Left lobe of liver (tissue), 2 donors: ENCODE measurements around the gene BBLN. TPM values are rescaled to one million over a fixed set of nuclear protein-coding genes. Genes with fewer than 3 reads are reported as not detected.

Experiments used
- ATAC-seq: fragments of 200-7000 bp; cut with Tn5 transposase; one replicate; pipeline ENCODE4 v1.9.1; 2020; ENCODE audit warnings: mild to moderate bottlenecking, moderate library complexity
- DNase-seq: peaks from one replicate; pipeline ENCODE4 v3.0.0-alpha.2; 2020; ENCODE audit warnings: low spot score
- total RNA-seq: library from RNA; stranded (reverse); gene quantifications from one replicate; pipeline ENCODE4 v1.2.1, GENCODE V29; 2021
- donor health status: DM: no; HTN: no; CAD: no; lungs with moderate emphysema.
- donor health status: DM: no; HTN: yes; CAD: no.

The BBLN gene
- total RNA-seq, 1 donor from 2014 or later = 20.8 TPM

DNA sequence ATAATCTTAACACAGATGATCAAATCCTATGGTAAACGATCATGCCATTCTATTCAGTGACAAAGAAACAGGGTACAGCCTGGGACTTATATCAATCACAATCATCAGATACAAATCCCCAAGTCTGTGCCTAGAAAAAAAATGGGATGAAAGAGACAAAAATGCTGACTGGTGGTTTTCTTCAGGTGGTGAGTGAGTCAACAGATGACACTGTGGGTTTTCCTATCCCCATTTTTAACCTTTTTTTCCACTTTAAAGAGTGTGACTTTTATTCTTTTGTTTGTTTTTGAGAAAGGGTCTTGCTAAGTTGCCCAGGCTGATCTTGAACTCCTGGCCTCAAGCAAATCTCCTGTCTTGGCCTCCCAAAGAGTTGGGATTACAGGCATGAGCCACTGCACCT, 28.1 kb downstream of the BBLN start:
- ATAC-seq (no peak), DNase-seq (no peak)

DNA sequence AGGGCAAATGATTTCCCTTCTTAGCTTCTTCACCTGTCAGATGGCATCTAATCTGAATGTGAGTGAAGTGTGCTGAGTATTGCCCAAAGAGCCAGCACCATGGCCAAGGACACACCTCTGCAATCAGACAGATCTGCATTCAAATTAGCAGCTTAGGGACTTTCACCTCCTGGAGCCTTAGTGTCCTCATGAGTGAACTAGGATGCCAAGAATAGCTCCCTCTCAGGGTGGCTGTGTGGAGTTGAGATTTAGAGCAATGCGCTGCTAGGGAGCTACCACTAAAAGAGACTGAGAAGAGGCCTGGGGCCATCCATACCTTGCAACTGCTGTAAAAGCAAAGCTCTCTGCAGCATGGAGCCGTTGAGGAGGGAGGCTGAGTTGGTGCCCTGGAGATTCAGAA, 29.9 kb downstream of the BBLN start:
- ATAC-seq (peak; percentile 8), DNase-seq (no peak)

DNA sequence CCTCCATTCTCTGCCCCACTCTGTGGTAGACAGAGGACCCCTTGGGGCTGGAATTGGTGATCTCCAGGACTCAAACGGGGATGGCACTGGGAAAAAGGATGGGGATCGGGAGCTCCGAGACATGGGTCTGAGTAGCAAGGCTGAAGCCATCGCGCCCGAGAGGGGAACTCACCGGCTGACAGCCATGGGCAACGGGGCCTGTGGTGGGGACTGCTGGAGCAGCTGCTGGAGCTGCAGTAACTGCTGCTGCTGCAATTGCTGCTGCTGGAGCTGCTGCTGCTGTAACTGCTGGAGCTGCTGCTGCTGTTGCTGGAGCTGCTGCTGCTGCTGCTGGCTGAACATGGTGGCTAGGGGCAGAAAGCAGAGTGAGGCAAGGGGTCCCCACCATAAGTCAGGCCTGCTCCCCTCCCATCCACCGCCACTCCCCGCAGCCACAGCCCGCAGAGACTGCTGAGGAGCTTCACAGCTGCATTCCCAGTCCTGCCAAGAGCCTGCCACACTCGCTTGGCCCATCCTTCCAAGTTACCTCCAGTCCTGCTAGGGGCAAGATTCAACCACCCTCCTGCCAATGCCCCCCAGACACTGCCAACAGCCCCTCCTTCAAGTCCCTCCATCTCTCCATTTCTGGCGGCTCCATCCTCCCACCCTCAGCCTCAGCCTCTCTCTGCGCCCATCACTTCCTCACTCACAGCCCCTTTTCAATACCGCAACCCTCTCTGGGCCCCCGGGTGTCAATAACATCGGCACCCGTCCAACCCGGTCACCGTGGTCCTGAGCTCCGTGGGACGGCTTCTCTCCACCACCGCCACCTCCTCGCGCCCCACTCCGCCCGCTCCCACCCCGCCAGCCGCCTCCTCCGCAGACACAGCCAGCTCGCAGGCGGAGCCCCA, 30.7 kb downstream of the BBLN start:
- peak; percentile 66 for DNase-seq
- peak; percentile 5 for ATAC-seq

DNA sequence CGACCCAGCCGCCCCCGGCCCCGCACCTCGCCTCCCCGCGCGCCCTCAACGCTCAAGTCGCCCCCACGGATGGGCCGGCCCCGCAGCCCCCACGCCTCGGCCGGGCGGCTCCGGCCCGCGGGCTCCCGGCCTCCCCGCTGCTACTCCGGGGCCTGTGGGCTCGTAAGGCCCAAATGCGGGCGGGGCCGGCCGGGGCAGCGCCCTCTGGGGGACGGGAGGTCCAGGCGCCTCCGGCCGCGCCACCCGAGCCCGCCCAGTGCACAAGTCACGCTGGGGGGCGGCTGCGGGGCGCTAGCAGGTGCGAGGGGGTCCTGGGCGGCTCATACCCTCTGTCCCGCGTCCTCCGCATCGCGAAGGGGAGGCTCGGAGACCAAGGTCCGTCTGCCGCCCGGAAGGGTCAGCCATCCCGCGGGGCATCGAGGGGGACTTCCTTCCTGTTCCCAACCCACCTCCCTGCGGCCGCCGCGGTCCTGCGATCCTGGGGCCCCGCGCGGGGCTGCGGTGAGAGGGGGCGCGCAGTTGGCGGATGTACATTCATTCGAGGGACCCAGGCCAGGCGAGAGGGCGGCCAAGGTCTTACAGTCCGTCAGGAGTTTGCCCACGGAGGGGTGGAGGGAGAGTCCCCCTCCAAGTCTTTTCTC, 31.5 kb downstream of the BBLN start, which contains the start of gene CIZ1:
CIZ1 (minus strand) TSS at position 167 of the 641 bp plus-strand sequence. CDS start 715 bp downstream, outside the sequence.
- DNase-seq (peak; percentile 77), ATAC-seq (peak; percentile 91)

DNA sequence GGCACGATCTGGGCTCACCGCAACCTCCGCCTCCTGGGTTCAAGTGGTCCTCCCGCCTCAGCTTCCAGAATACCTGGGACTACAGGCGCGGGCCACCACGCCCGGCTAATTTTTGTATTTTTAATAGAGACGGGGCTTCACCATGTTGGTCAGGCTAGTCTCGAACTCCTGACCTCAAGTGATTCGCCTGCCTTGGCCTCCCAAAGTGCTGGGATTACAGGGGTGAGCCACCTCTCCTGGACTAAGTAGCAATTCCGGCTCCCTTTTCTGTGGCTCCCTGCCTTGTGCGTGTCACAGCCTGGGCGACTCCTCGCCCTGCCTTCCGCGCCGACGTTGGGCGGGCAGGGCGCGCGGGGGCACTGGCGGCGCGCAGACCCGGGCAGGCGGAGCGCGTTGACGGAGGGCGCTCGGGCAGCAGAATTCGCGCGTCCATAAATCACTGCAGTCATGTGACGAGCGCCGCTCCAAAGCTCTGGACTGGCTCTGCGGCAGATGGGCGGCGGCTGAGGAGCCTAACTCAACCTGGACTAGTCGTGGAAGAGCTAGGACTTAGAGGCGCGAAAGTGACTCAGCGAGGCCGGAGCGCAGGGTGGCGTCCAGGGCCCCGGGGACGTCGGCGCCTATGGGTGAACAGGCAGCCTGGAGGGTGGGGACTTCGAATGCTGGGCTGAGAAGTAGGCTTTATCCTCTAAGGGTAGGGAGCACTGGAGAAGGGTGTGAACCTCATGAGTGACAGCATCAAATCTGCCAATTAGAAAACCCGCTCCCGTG, 32.7 kb downstream of the BBLN start:
- DNase-seq = peak; percentile 82
- ATAC-seq = peak; percentile 80

DNA sequence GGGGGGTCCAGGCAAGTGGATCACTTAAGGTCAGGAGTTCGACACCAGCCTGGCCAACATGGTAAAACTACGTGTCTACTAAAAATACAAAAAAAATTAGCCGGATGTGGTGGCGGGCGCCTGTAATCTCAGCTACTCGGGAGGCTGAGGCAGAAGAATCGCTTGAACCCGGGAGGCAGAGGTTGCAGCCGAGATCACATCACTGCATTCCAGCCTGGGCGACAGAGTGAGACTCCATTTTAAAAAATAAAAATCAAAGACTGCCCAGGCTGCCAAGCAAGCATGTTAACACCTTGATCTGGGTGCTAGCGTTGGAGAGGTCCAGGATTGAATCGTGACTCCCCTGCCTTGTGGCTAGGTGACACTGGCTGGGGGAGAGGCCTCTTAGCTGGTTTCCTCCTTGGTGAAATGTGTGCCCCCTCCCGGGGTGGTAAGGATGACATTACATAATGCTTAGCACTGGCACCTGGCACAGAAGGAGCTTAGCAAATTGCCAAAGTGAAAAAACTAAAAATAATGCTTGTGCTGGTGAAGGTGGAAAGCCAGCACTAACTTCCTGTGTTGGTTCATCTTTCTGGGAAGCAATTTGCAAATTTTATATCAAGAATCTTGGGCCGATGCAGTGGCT, 33.5 kb downstream of the BBLN start:
- DNase-seq (no peak), ATAC-seq (no peak)

DNA sequence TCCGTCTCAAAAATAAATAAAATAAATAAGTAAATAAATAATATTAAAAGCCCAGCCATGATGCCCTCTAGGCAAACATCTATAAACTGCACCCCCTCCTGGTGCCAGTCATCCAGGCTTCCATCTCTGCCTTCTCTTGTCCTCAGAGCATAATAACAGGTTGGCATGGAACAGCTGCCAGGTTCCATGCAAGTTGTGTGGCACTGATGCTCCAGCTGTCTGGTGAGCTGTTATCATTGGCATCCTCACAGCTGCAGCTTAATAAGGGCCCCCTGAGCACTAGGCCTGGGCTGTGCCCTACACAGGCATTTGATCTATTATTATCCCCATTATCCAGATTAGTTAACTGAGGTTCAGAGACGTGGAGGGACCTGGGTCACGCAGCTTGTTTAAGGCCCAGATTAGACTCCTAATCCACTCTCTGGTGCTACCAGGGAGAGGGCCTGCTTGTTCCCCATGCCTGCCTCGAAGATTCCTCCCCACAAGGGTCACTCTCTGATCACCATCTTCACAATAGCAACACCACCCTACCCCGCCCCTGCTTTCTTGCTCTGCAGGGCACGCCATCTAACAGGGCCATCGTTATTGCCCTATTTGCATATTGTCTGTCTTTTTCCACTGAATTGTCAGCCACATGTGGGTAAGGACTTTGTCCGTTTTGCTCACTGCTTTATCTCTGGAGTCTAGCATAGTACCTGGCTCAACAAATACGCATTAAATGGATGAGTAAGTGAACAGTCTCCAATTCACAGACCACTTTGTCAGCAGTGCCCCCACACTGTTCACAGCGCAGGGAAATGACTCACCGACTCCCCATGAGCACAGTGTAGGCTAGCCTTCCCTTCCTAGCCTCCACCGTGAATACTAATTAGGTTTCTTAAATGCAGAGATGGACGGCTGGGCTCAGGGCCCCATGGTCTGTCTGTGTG, 41.6 kb downstream of the BBLN start:
- ATAC-seq (no peak), DNase-seq (no peak)

DNA sequence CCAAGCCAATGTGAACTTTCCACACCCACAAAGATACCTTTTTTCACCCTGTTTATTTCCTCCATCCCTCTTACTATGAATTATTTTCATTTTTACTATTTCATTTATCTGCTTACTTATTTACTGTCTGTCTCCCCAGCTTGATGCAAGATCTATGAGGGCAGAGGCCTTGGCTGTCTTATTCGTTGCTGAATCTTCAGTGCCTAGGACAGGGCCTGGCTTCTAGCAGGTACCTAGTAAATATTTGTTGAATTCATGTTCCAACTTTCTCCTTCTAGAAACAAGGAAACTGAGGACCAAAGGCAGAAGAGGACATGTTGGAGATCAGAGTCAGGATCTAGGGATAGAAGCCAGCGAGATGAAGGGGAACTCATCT, 42.6 kb downstream of the BBLN start:
- DNase-seq (no peak), ATAC-seq (no peak)

DNA sequence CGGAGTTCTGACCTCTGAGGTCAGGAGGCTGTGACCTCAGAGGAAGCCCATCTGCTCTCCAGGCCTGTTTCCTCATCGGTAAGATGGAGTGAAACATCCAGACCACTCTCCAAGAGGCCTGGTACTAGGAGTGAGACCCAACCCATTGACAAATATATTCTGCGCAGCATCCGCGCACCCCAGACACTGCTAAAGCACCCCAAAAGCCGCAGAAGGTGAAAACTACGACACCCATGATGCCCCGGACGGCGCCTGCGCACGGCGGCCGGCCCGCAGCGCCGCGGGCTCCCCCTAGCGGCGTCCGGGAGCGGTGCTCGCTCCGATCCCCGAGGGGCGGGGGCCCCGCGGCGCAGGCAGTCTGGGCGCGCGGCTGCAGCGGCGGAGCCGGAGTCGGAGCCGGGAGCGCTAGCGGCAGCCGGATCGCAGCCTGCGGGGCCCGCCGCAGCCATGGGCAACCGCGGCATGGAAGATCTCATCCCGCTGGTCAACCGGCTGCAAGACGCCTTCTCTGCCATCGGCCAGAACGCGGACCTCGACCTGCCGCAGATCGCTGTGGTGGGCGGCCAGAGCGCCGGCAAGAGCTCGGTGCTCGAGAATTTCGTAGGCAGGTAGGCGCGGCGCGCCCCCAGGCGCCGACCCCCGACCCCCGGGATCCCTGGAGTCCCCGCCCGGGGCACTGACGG, 43.1 kb downstream of the BBLN start, which contains the start of gene DNM1:
DNM1 (plus strand) TSS at position 356 of the 683 bp plus-strand sequence; CDS start at position 448, 92 bp downstream.
- ATAC-seq = peak; percentile 96
- DNase-seq = no peak

DNA sequence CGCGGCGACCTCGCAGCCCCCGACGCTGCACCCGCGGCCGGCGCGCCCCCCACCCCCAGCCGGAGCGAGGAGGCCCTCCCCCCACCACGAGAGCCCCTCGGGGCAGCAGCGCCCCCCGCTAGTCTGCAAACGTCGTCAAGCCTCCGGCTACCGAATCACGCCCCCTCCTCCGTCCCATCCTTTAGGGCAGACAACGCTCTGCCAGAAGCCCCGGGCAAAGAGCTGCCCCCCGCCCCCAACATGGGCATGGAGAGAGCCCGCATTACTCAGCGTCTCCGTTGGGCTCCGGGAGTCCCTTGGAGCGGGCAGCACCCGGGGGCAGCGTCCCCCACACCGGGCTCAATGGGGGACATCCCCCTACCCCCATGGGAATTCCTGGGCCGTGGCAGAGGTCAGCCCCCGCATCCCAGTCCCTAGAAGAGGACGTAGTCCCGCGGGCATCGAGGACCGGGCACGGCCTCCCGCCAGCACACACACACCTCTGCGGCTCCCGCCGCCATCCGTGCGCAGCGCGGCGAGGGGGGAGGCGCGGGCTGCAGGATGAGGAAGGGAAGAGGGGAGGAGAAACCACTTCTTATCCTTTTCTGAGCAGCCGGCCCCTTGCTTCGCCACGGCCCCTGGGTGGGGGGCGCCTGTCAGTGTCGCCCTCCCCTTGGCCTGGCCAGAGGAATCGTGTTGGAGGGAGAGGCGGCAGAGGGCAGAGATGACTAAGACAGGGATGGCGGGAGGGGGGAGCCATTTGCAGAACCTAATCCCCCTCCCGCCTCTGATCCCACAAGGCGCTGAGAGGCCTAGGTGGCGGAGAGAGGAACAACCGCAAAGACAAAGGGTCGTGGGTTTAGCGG, 43.9 kb downstream of the BBLN start:
- ATAC-seq = peak; percentile 27

DNA sequence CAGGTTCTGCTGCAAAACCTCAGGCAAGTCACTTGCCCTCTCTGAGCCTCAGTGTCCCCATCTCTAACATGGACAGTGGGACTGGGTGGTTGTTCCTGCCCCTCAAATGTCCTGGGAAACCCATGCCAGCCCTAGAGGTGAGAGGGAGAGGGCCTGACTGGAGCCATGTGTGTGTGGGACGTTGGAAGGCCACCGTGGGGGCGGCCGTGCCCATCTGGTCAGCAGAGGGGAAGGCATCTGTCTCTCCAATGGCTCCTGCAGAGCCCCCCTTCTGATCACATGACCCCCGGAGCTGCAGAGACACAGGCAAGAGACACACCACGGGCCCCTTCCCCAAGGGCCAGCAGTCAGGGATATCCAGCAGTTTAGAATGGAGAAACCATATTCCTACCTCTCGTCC, 44.8 kb downstream of the BBLN start:
- DNase-seq = no peak
- ATAC-seq = no peak

More for the DNA sequence above, 43.9 kb downstream of the BBLN start:
- no peak for DNase-seq

DNA sequence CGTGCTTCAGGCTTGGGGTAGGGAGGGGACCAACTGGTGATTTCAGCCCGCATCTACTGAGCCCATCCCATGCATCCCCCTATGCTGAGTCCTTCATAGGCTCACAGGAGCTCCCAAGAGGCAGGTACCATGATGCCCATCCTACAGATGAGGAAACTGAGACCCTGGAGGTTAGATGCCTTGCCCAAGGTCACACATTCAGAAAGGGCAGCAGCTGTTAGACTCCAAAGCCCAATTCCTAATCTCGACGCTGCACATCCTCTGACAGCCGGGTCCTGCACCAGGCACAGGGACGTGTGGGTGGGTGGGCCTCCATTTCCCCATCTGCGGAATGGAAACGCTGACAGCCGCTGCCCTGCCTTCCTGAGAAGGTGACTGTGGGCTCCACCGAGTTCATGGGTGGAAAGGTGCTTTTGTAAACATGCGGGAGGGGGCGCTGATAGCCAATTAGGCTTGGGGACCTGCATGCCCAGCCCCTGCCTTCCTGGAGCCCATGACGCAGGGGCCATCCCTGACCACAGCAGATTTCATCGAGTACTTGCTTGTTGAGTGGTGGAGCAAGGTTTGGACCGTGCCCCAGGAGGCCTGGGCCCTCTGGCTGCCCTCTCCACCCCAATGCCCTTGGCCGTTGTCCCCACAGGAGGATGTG, 45.4 kb downstream of the BBLN start:
- DNase-seq = no peak
- ATAC-seq = peak; percentile 31

DNA sequence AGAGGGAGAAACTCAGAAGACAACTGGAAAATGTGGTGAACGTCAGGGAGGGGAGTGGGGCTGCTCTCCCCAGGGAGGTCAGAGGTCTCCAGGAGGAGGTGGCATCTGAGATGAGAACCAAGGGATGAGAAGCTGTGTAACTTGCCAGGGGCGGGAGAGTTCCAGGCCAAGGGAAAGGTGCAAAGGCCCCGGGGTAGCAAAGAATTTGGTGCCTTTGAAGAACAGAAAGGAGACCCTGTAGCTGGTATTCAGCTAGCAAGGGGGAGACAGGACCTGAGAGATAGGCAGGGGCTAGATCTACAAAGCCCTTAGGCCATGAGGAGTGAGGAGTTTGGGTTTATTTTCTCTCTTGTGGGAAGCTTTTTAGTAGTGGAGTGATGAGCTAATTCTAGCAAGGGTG, 46.4 kb downstream of the BBLN start:
- ATAC-seq (no peak), DNase-seq (no peak)

DNA sequence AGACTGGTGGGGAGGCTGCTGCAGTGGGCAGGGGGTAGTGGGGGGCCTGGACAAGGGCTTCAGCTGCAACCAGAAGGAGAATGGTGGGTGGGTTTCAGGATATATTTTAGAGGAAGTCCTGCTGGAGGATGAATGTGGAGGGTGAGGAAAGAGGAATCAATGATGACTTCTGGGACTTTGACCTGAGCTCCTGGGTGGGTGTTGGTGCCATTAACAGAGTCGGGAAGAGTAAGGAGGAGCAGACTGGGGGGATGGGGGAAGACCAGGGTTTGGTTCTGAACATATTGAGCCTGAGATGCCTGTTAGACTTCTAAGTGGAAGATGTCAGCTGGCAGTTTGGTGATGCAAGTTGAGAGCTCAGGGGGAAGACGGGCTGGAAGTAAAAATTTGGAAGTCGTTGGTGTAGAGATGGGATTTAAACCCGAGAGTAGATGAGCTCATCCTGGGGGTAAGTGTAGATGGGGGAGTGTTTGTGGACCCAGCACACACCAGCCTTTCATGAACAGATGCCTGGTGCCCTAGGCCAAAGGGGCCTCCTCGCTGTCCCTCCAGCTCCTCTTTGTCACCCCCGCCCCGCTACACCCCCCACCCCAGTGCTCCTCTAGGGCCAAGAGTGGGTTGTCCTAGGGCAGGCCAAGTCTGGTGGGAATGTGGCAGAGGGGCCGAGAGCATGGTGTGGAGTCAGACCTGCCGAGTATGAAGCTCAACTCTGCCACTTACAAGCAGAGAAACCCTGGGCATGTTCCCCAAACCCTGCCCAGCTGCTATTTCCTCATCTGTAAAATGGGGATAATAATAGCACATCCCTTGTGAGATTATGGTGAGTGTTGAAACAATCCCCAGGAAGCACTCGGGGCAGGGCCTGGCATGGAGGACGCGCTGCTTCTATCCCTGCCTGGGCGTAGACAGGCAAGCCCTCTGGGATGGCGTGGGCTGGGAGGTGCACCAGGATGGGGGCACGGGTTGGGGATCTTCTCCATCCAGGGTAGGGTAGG, 47.1 kb downstream of the BBLN start:
- no peak for ATAC-seq

DNA sequence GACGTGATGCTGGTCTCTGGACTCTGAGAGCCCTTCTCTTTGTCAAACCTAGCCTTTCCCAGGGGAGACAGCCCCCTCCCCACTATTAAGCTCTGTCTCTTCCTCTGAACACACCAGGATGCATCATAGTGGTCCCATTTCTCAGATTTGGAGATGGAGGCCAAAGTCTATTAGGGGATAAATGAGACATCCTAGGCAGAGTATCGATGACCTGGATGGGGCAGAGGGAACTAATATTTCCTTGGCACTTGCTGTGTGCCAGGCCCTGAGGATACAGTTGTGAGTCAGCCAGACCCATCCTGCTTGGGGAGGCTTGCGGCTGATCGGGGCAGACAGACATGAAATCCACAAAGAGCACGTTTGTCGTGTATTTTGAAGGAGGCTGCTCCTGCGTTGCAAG, 48.3 kb downstream of the BBLN start:
- DNase-seq (no peak), ATAC-seq (no peak)

More for the DNA sequence above, 47.1 kb downstream of the BBLN start:
- DNase-seq = no peak

DNA sequence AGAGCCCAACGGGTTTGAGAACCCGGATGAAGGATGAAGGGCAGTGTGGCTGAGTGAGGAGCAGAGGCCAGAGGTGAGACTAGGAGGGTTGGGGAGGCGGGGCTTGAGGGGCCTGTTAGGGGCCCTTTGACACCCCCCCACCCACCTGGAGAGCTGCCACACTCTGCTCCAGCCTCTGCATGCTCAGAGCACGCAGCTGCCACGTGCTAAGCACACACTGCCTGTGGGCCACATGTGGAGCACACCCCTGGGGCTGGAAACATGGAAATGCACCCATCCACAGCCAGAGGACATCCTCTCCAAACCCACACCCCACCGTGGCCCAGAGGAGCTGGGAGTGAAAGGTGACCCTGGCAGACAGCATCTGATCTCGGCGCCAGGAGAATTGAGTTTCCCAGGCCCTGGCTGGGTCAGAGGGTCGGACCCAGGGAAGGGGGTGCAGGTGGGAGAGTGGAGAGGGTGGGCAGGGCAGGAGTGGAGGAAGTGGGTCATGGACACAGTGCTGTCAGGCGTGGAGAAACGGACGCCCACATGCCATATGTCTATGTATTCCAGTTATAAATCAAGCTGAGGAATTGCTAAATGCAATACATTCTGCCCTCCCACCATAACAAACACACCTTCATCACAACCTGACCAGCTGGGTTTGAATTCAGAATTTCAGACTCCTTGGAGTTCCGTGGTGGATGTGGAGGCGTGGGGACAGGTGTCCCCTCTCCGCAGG, 49.0 kb downstream of the BBLN start:
- no peak for ATAC-seq
- no peak for DNase-seq
